HG03520 (cell line): ENCODE results near the gene IGF2BP1.
"Not testable (repeated sequence)": the region's sequence is repeated elsewhere in the genome, so short reads cannot be mapped to it uniquely, and the experiment has no call there.

Experiments used
- ATAC-seq: cut with Tn5 transposase; IDR thresholded peaks from one replicate; pipeline ENCODE4 v1.9.1; 2021; ENCODE audit warnings: mild to moderate bottlenecking, moderate library complexity; ENCODE audit not compliant: unreplicated experiment

Gene IGF2BP1

GRCh38 chr17:48995304-48995973, 1.7 kb upstream of the IGF2BP1 start:
- no peak for ATAC-seq

- ATAC-seq = no peak
Measured at GRCh38 chr17:48995974-48996721, 1.0 kb upstream of the IGF2BP1 start.

- ATAC-seq = no peak
Measured at GRCh38 chr17:48996722-48997102, 473 bp upstream of the IGF2BP1 start.

GRCh38 chr17:48997827-48998586, 822 bp downstream of the IGF2BP1 start:
- no peak for ATAC-seq

GRCh38 chr17:48998587-48999440, 1.6 kb downstream of the IGF2BP1 start:
- ATAC-seq = no peak

- ATAC-seq = no peak
Measured at GRCh38 chr17:49000943-49001342, 3.8 kb downstream of the IGF2BP1 start.

GRCh38 chr17:49001671-49002070, 4.5 kb downstream of the IGF2BP1 start:
- ATAC-seq = no peak

- no peak for ATAC-seq
Measured at GRCh38 chr17:49002331-49002730, 5.1 kb downstream of the IGF2BP1 start.

- no peak for ATAC-seq
Measured at GRCh38 chr17:49002766-49003165, 5.6 kb downstream of the IGF2BP1 start.

- no peak for ATAC-seq
Measured at GRCh38 chr17:49003557-49004511, 6.6 kb downstream of the IGF2BP1 start.

- ATAC-seq = no peak
Measured at GRCh38 chr17:49005140-49005539, 8.0 kb downstream of the IGF2BP1 start.

GRCh38 chr17:49008908-49009307, 11.7 kb downstream of the IGF2BP1 start:
- ATAC-seq = not testable (repeated sequence)

GRCh38 chr17:49012769-49013255, 15.6 kb downstream of the IGF2BP1 start:
- ATAC-seq = no peak

GRCh38 chr17:49013311-49014213, 16.4 kb downstream of the IGF2BP1 start:
- ATAC-seq = no peak

GRCh38 chr17:49015179-49015923, 18.2 kb downstream of the IGF2BP1 start:
- ATAC-seq = no peak

- no peak for ATAC-seq
Measured at GRCh38 chr17:49015924-49016774, 19.0 kb downstream of the IGF2BP1 start.
